HEK293 (cell line): ENCODE results near the gene LNPEP.

Experiments
- CTCF ChIA-PET: fragments of 350-600 bp; formaldehyde crosslinking; extraction: SDS; loops from one replicate; lab custom pipeline; 2021; ENCODE audit warnings: antibody characterized with exemption; lab: Yijun Ruan, JAX
- POLR2A ChIA-PET: fragments of 300-600 bp; formaldehyde crosslinking; extraction: SDS; loops from one replicate; lab custom pipeline; 2020; ENCODE audit warnings: antibody characterized with exemption, inconsistent platforms; lab: Yijun Ruan, JAX
- H3K27ac ChIP-seq: fragments of 200-500 bp; sonication (Bioruptor generic); 2 replicates; pipeline ENCODE4 v1.5.1; 2014; ENCODE audit warnings: low read depth, low read length, control low read depth, inconsistent platforms; ENCODE audit errors: extremely low read depth
- H3K36me3 ChIP-seq, 2 experiments: fragments of 200-500 bp in 1 of 2; sonication (Bioruptor generic) in 1 of 2; 1 replicate in 1 of 2; 2 replicates in 1 of 2; pipeline ENCODE4 v1.5.1; 2014 to 2017; ENCODE audit warnings: inconsistent platforms in 2 of 2, low read length in 2 of 2; ENCODE audit not compliant: control insufficient read depth in 2 of 2, insufficient read depth in 1 of 2
- H3K4me1 ChIP-seq: fragments of 200-500 bp; sonication (Bioruptor generic); 2 replicates; pipeline ENCODE4 v1.5.1; 2014; ENCODE audit warnings: mild to moderate bottlenecking, low read length, inconsistent platforms; ENCODE audit not compliant: control insufficient read depth, insufficient read depth
- H3K4me3 ChIP-seq: 2 replicates; pipeline ENCODE4 v1.5.1; 2011; ENCODE audit warnings: low read depth, mild to moderate bottlenecking, control low read depth, low read length, moderate library complexity
- H3K9me3 ChIP-seq: fragments of 200-500 bp; sonication (Bioruptor generic); 2 replicates; pipeline ENCODE4 v1.5.1; 2014; ENCODE audit warnings: low read depth, low read length, inconsistent platforms; ENCODE audit not compliant: control insufficient read depth, insufficient read depth
- GLIS1 ChIP-seq: fragments of 450-650 bp; formaldehyde crosslinking; IDR thresholded peaks from 2 replicates; pipeline ENCODE4 v1.5.1; 2016; ENCODE audit warnings: missing biosample characterization, missing genetic modification characterization
- HOXA7 ChIP-seq: sonication (generic); formaldehyde crosslinking; IDR thresholded peaks from 2 replicates; pipeline ENCODE4 v1.8.1; 2022; ENCODE audit warnings: missing genetic modification reagents, borderline replicate concordance
- MEIS1 ChIP-seq: sonication (generic); formaldehyde crosslinking; IDR thresholded peaks from 2 replicates; pipeline ENCODE4 v1.8.1; 2022; ENCODE audit warnings: missing genetic modification reagents, mild to moderate bottlenecking, borderline replicate concordance
- TRIM28 ChIP-seq: IDR thresholded peaks from 2 replicates; pipeline ENCODE4 v1.6.1; 2011; ENCODE audit warnings: low read length, control low read depth, borderline replicate concordance
- ZBTB20 ChIP-seq: fragments of 450-650 bp; formaldehyde crosslinking; IDR thresholded peaks from 2 replicates; pipeline ENCODE4 v1.5.1; 2016; ENCODE audit warnings: missing biosample characterization, missing genetic modification characterization
- ZBTB21 ChIP-seq: fragments of 450-650 bp; formaldehyde crosslinking; IDR thresholded peaks from 2 replicates; pipeline ENCODE4 v1.5.1; 2017; ENCODE audit warnings: missing biosample characterization, missing genetic modification characterization
- ZFHX2 ChIP-seq: fragments of 450-650 bp; formaldehyde crosslinking; conservative IDR thresholded peaks from 2 replicates; pipeline ENCODE4 v1.5.1; 2016; ENCODE audit warnings: missing biosample characterization, missing genetic modification characterization
- ZIC2 ChIP-seq: fragments of 450-650 bp; formaldehyde crosslinking; IDR thresholded peaks from 2 replicates; pipeline ENCODE4 v1.5.1; 2016; ENCODE audit warnings: missing biosample characterization, missing genetic modification characterization
- ZNF114 ChIP-seq: fragments of 450-650 bp; formaldehyde crosslinking; IDR thresholded peaks from 2 replicates; pipeline ENCODE4 v1.5.0; 2017; ENCODE audit warnings: missing biosample characterization, missing genetic modification characterization
- ZNF133 ChIP-seq: fragments of 450-650 bp; formaldehyde crosslinking; IDR thresholded peaks from 2 replicates; pipeline ENCODE4 v1.5.1; 2016; ENCODE audit warnings: missing biosample characterization, missing genetic modification characterization
- ZNF157 ChIP-seq: fragments of 450-650 bp; formaldehyde crosslinking; IDR thresholded peaks from 2 replicates; pipeline ENCODE4 v1.5.1; 2016; ENCODE audit warnings: missing biosample characterization, missing genetic modification characterization
- ZNF184 ChIP-seq: fragments of 450-650 bp; IDR thresholded peaks from 2 replicates; pipeline ENCODE4 v1.5.1; 2018; ENCODE audit warnings: missing biosample characterization, mild to moderate bottlenecking, missing genetic modification characterization
- ZNF266 ChIP-seq: fragments of 450-650 bp; formaldehyde crosslinking; IDR thresholded peaks from 2 replicates; pipeline ENCODE4 v1.5.1; 2016; ENCODE audit warnings: missing biosample characterization, missing genetic modification characterization, low read depth
- ZNF398 ChIP-seq: fragments of 450-650 bp; formaldehyde crosslinking; IDR thresholded peaks from 2 replicates; pipeline ENCODE4 v1.5.1; 2017; ENCODE audit warnings: missing biosample characterization, missing genetic modification characterization
- ZNF404 ChIP-seq: fragments of 450-650 bp; formaldehyde crosslinking; IDR thresholded peaks from 2 replicates; pipeline ENCODE4 v1.5.1; 2017; ENCODE audit warnings: missing biosample characterization, missing genetic modification characterization
- ZNF473 ChIP-seq: fragments of 450-650 bp; formaldehyde crosslinking; IDR thresholded peaks from 2 replicates; pipeline ENCODE4 v1.5.1; 2017; ENCODE audit warnings: missing biosample characterization, missing genetic modification characterization
- ZNF530 ChIP-seq: fragments of 450-650 bp; formaldehyde crosslinking; IDR thresholded peaks from 2 replicates; pipeline ENCODE4 v1.5.1; 2016; ENCODE audit warnings: low read depth, missing biosample characterization, missing genetic modification characterization
- ZNF549 ChIP-seq: fragments of 450-650 bp; IDR thresholded peaks from 2 replicates; pipeline ENCODE4 v1.5.1; 2018; ENCODE audit warnings: missing biosample characterization, missing genetic modification characterization, mild to moderate bottlenecking, inconsistent platforms, moderate library complexity
- ZNF555 ChIP-seq: fragments of 450-650 bp; formaldehyde crosslinking; conservative IDR thresholded peaks from 2 replicates; pipeline ENCODE4 v1.5.1; 2017; ENCODE audit warnings: missing biosample characterization, mild to moderate bottlenecking, missing genetic modification characterization, inconsistent platforms
- ZNF621 ChIP-seq: fragments of 450-650 bp; formaldehyde crosslinking; IDR thresholded peaks from 2 replicates; pipeline ENCODE4 v1.5.1; 2017; ENCODE audit warnings: missing biosample characterization, missing genetic modification characterization
- ZNF639 ChIP-seq: fragments of 450-650 bp; formaldehyde crosslinking; IDR thresholded peaks from 2 replicates; pipeline ENCODE4 v1.5.1; 2016; ENCODE audit warnings: missing biosample characterization, missing genetic modification characterization
- ZNF654 ChIP-seq: fragments of 450-650 bp; formaldehyde crosslinking; IDR thresholded peaks from 2 replicates; pipeline ENCODE4 v1.5.1; 2016; ENCODE audit warnings: low read depth, missing biosample characterization, missing genetic modification characterization
- ZNF670 ChIP-seq: fragments of 450-650 bp; formaldehyde crosslinking; IDR thresholded peaks from 2 replicates; pipeline ENCODE4 v1.5.1; 2016; ENCODE audit warnings: missing biosample characterization, missing genetic modification characterization, low read depth

Gene LNPEP

GRCh38 chr5:97070234-97070633, 134.4 kb downstream of the LNPEP start (continued):
- TF ChIP-seq ZFHX2 (tag by site-specific recombination) (no peak), ZNF157 (tag by site-specific recombination) (no peak), ZIC2 (tag by site-specific recombination) (no peak), ZNF266 (no peak), ZNF133 (tag by site-specific recombination) (no peak)

GRCh38 chr5:97071101-97071500, 135.2 kb downstream of the LNPEP start:
- no peak overlapping the region for H3K4me3 ChIP-seq
- TF ChIP-seq ZNF549 (tag by site-specific recombination) (no peak), ZBTB20 (tag by site-specific recombination) (no peak), ZNF530 (tag by site-specific recombination) (no peak), TRIM28 (no peak), ZNF639 (tag by site-specific recombination) (no peak), ZNF114 (tag by site-specific recombination) (no peak), ZNF670 (tag by site-specific recombination) (no peak), ZNF621 (no peak), ZNF654 (tag by site-specific recombination) (no peak), MEIS1 (CRISPR knock-in tag) (no peak), ZNF184 (tag by site-specific recombination) (no peak), ZNF404 (tag by site-specific recombination) (no peak)
- TF ChIP-seq, all 188 proteins: peak for 0
- Histone ChIP-seq H3K36me3 (no peaks in the 10 kb centered on the region), H3K9me3 (no peaks in the 10 kb centered on the region), H3K27ac (no peak overlapping the region), H3K4me1 (no peaks in the 10 kb centered on the region)
- ChIA-PET POLR2A (interaction anchor here (0.6 kb wide), 1 partner anchor 135 kb away, joined by 5 read pairs; no protein-coding TSS in a partner anchor), CTCF (interaction anchor here (2.2 kb wide), 1 partner anchor 8 kb away, joined by 4 read pairs; no protein-coding TSS in a partner anchor)

GRCh38 chr5:97071993-97072392, 136.1 kb downstream of the LNPEP start:
- Histone ChIP-seq H3K4me3 (no peak overlapping the region), H3K4me1 (no peaks in the 10 kb centered on the region), H3K27ac (no peak overlapping the region), H3K36me3 (no peaks in the 10 kb centered on the region), H3K9me3 (no peaks in the 10 kb centered on the region)
- CTCF ChIA-PET, result interaction anchor here (0.7 to 2.2 kb wide), 3 partner anchors 9 to 320 kb away, joined by 3 to 4 read pairs (median 4); no protein-coding TSS in a partner anchor
- TF ChIP-seq ZNF398 (tag by site-specific recombination) (no peak), HOXA7 (CRISPR knock-in tag) (no peak), GLIS1 (no peak), ZNF473 (tag by site-specific recombination) (no peak), ZNF555 (tag by site-specific recombination) (no peak), ZNF157 (tag by site-specific recombination) (no peak), ZBTB21 (no peak)
- POLR2A ChIA-PET, result no interaction called here
